K562 (cell line): ENCODE measurements around the gene SOX21. TPM values are rescaled to one million over a fixed set of nuclear protein-coding genes. Genes with fewer than 3 reads are reported as not detected.

ENCODE experiments used
- ATAC-seq: fragments of 200-7000 bp; cut with Tn5 transposase; 3 replicates; pipeline ENCODE4 v1.9.1; 2020; ENCODE audit warnings: moderate library complexity
- BruUV-seq: library from RNA; stranded (reverse); fragments of 400-500 nt; replicated peaks from 2 replicates; lab custom pipeline; 2021; lab: Mats Ljungman, UMichigan
- CTCF ChIA-PET: fragments of 300-600 bp; formaldehyde crosslinking; extraction: SDS; loops from one replicate; lab custom pipeline; 2021; ENCODE audit warnings: low intra/inter-chr PET ratio; lab: Yijun Ruan, JAX
- POLR2A ChIA-PET: fragments of 300-600, 350-650 bp; sonication (Branson Sonifier 250); formaldehyde crosslinking; extraction: SDS; loops from one replicate; lab custom pipeline; 2021; ENCODE audit warnings: antibody characterized with exemption, inconsistent platforms; lab: Yijun Ruan, JAX
- DNase-seq, 4 experiments: peaks; one replicate each; pipeline versions ENCODE4 v3.0.0 to v3.0.0-alpha.2; 2011 to 2018; ENCODE audit warnings: low spot score in 3 of 4, mixed read lengths in 3 of 4; ENCODE audit errors: extremely low read depth in 1 of 4
- FAIRE-seq: peaks from 2 replicates; lab custom pipeline; 2011; peaks lifted over from hg19 to GRCh38; lab: Jason Lieb, UNC
- H2AFZ ChIP-seq: 2 replicates; pipeline ENCODE4 v1.6.0; 2011; ENCODE audit warnings: low read depth, low read length, control low read depth, inconsistent platforms
- H3K27ac ChIP-seq: fragments of 200-600 bp; 3 replicates; pipeline ENCODE4 v1.8.0; 2011; ENCODE audit warnings: low read depth, mild to moderate bottlenecking, control low read depth, inconsistent platforms, low read length, moderate library complexity, mixed read lengths; ENCODE audit errors: extremely low read depth
- H3K27me3 ChIP-seq, 2 experiments: fragments of 300-600 bp in 1 of 2; 2 replicates in 1 of 2; 3 replicates in 1 of 2; pipeline versions ENCODE4 v1.6.0 to v1.8.0; 2011; ENCODE audit warnings: inconsistent platforms in 2 of 2, low read length in 2 of 2, mild to moderate bottlenecking in 1 of 2, mixed read lengths in 1 of 2, moderate library complexity in 1 of 2; ENCODE audit not compliant: control insufficient read depth in 2 of 2, insufficient read depth in 2 of 2
- H3K36me3 ChIP-seq: fragments of 300-600 bp; 3 replicates; pipeline ENCODE4 v1.8.0; 2011; ENCODE audit warnings: mild to moderate bottlenecking, low read length, inconsistent platforms; ENCODE audit not compliant: control insufficient read depth, insufficient read depth
- H3K4me1 ChIP-seq, 2 experiments: fragments of 200-600 bp in 1 of 2; replicated peaks in 1 of 2; 2 replicates in 1 of 2; 3 replicates in 1 of 2; pipeline versions ENCODE4 v1.5.1 to v1.8.0; 2011; ENCODE audit warnings: inconsistent platforms in 2 of 2, low read length in 2 of 2, mild to moderate bottlenecking in 1 of 2, mixed read lengths in 1 of 2, moderate library complexity in 1 of 2; ENCODE audit not compliant: control insufficient read depth in 2 of 2, insufficient read depth in 2 of 2
- H3K4me2 ChIP-seq: 2 replicates; pipeline ENCODE4 v1.6.1; 2011; ENCODE audit warnings: low read length, control low read depth, inconsistent platforms, mixed read lengths; ENCODE audit not compliant: insufficient read depth
- H3K4me3 ChIP-seq: fragments of 200-600 bp; sonication (generic), shearing (Covaris generic); 2 replicates; pipeline ENCODE4 v1.5.1; 2016; ENCODE audit warnings: control low read depth, inconsistent platforms
- H3K79me2 ChIP-seq: fragments of 200-600 bp; 3 replicates; pipeline ENCODE4 v1.8.0; 2011; ENCODE audit warnings: low read length, inconsistent platforms; ENCODE audit not compliant: control insufficient read depth, insufficient read depth
- H3K9ac ChIP-seq, 2 experiments: 2 replicates each; pipeline versions ENCODE4 v1.6.0 to v1.6.1; 2011; ENCODE audit warnings: low read depth in 2 of 2, low read length in 2 of 2, control low read depth in 1 of 2, inconsistent platforms in 1 of 2, mild to moderate bottlenecking in 1 of 2, mixed read lengths in 1 of 2; ENCODE audit not compliant: insufficient read depth in 1 of 2
- H3K9me1 ChIP-seq: one replicate; pipeline ENCODE4 v1.6.0; 2011; ENCODE audit warnings: inconsistent platforms, mild to moderate bottlenecking, low read length, moderate library complexity; ENCODE audit not compliant: control insufficient read depth, insufficient read depth
- H3K9me3 ChIP-seq: replicated peaks from 2 replicates; pipeline ENCODE4 v1.5.1; 2011; ENCODE audit warnings: low read depth, low read length, inconsistent platforms; ENCODE audit not compliant: control insufficient read depth, insufficient read depth
- H4K20me1 ChIP-seq: replicated peaks from 2 replicates; pipeline ENCODE4 v1.6.1; 2011; ENCODE audit warnings: low read length, inconsistent platforms, mixed read lengths; ENCODE audit not compliant: control insufficient read depth, insufficient read depth
- CREB3 ChIP-seq: fragments of 450-650 bp; conservative IDR thresholded peaks from 2 replicates; pipeline ENCODE4 v1.6.1; 2016; ENCODE audit warnings: missing genetic modification characterization, low read depth, mild to moderate bottlenecking, missing compliant biosample characterization, moderate library complexity
- FOSL1 ChIP-seq: fragments of 200-800 bp; sonication (Bioruptor generic); conservative IDR thresholded peaks from 2 replicates; pipeline ENCODE4 v1.6.1; 2016; ENCODE audit warnings: missing genetic modification characterization, missing compliant biosample characterization
- KLF6 ChIP-seq: fragments of 250-450 bp; sonication (Bioruptor Pico); IDR thresholded peaks from 2 replicates; pipeline ENCODE4 v1.4.0; 2020; ENCODE audit warnings: mild to moderate bottlenecking, moderate library complexity, borderline replicate concordance
- MCM7 ChIP-seq, 2 experiments: fragments of 450-650 bp; IDR thresholded peaks; 2 replicates each; pipeline ENCODE4 v1.6.1; 2016 to 2018
- NR4A1 ChIP-seq, 2 experiments: fragments of 250-450 bp in 1 of 2; fragments of 450-650 bp in 1 of 2; sonication (Bioruptor Pico) in 1 of 2; IDR thresholded peaks; 2 replicates each; pipeline versions ENCODE4 v1.4.0 to v1.6.1; 2016 to 2020; ENCODE audit warnings: mild to moderate bottlenecking in 2 of 2, missing compliant biosample characterization in 1 of 2, missing genetic modification characterization in 1 of 2, moderate library complexity in 1 of 2
- RBM34 ChIP-seq: fragments of 200-400 bp; formaldehyde crosslinking; IDR thresholded peaks from 2 replicates; pipeline ENCODE4 v1.6.1; 2018; ENCODE audit warnings: low read length, borderline replicate concordance; ENCODE audit not compliant: insufficient read depth
- SMARCB1 ChIP-seq: IDR thresholded peaks from 2 replicates; pipeline ENCODE4 v1.6.1; 2011; ENCODE audit warnings: improper control_type of control experiment, low read depth; ENCODE audit not compliant: insufficient read length
- TRIM24 ChIP-seq, 2 experiments: fragments of 450-650 bp; IDR thresholded peaks; 2 replicates each; pipeline ENCODE4 v1.6.1; 2016
- ZBTB2 ChIP-seq: fragments of 450-650 bp; IDR thresholded peaks from 2 replicates; pipeline ENCODE4 v1.6.1; 2016; ENCODE audit warnings: antibody characterized with exemption
- ZBTB34 ChIP-seq: fragments of 250-450 bp; sonication (Bioruptor Pico); IDR thresholded peaks from 2 replicates; pipeline ENCODE4 v1.8.0; 2021; ENCODE audit warnings: mild to moderate bottlenecking, moderate library complexity
- ZNF184 ChIP-seq: sonication (generic); formaldehyde crosslinking; IDR thresholded peaks from 2 replicates; pipeline ENCODE4 v1.5.0; 2020; ENCODE audit warnings: missing genetic modification reagents
- ZNF3 ChIP-seq: fragments of 250-450 bp; sonication (Bioruptor Pico); IDR thresholded peaks from 2 replicates; pipeline ENCODE4 v1.5.0; 2021; ENCODE audit warnings: mild to moderate bottlenecking, moderate library complexity
- ZNF609 ChIP-seq: sonication (generic); formaldehyde crosslinking; IDR thresholded peaks from 2 replicates; pipeline ENCODE4 v1.8.1; 2023; ENCODE audit warnings: missing genetic modification reagents, mild to moderate bottlenecking, borderline replicate concordance
- ZNF764 ChIP-seq: fragments of 250-450 bp; sonication (Bioruptor Pico); IDR thresholded peaks from 2 replicates; pipeline ENCODE4 v1.4.0; 2020; ENCODE audit warnings: low read depth, mild to moderate bottlenecking, moderate library complexity
- WGBS: fragments of 100-300 bp; shearing (Covaris generic); methylation state at CpG from one replicate; pipeline ENCODE4 v1.1.6; 2016; ENCODE audit warnings: low coverage, mixed read lengths; ENCODE audit not compliant: insufficient coverage; ENCODE audit errors: missing lambda C conversion rate; 5-methylcytosine and 5-hydroxymethylcytosine counted together
- in situ Hi-C: fragments of 300-500 bp; cut with MboI; formaldehyde crosslinking; loops from 4 replicates; pipeline ENCODE4 v1.15.0; 2018; ENCODE audit warnings: inconsistent platforms, mixed read lengths
- intact Hi-C: fragments of 100-400 bp; cut with micrococcal nuclease; formaldehyde crosslinking; loops from 2 replicates; pipeline ENCODE4 v1.14.2; 2022
- polyA plus RNA-seq, 8 experiments: library from polyadenylated mRNA; depleted of rRNA in 4 of 8; stranded (reverse) in 5 of 8; unstranded in 3 of 8; fragments of >200 nt; fragmentation: Nextera tagmentation in 2 of 8; fragmentation: Illumina TruSeq in 1 of 8; extraction: Ambion mirVana in 2 of 8; extraction: Trizol in 1 of 8; gene quantifications; 2 replicates each; pipeline versions ENCODE4 v1.2.1 to v1.2.3, GENCODE V29; 2011 to 2014; ENCODE audit warnings: inconsistent platforms in 1 of 8, missing spikeins in 1 of 8
- total RNA-seq, 7 experiments: library from RNA; depleted of rRNA in 6 of 7; stranded (reverse); fragments of >200 nt in 6 of 7; fragmentation: Illumina TruSeq in 2 of 7; extraction: Trizol in 2 of 7; gene quantifications; 2 replicates each; pipeline versions ENCODE4 v1.2.1 to v1.2.3, GENCODE V29; 2011 to 2021; ENCODE audit warnings: low replicate concordance in 1 of 7

Gene SOX21
- total and polyA plus RNA-seq, 9 of the 15 experiments (the other 6 are each of a cell fraction or from before 2014, with no cell fraction given): 0.07 TPM; not detected in 8

- Histone ChIP-seq H2AFZ (no peak overlapping the region), H3K27me3 (no peaks in the 10 kb centered on the region), H3K4me3 (no peak overlapping the region), H4K20me1 (no peaks in the 10 kb centered on the region), H3K27ac (no peak overlapping the region), H3K4me2 (no peak overlapping the region), H3K9me3 (no peaks in the 10 kb centered on the region), H3K9me1 (no peaks in the 10 kb centered on the region), H3K4me1 (no peaks in the 10 kb centered on the region), H3K36me3 (no peaks in the 10 kb centered on the region), H3K79me2 (no peaks in the 10 kb centered on the region), H3K9ac (no peak overlapping the region)
- no peak for FAIRE-seq
- in situ Hi-C loops (loop anchor here (5.0 kb wide), 1 partner anchor 86 kb away; no protein-coding TSS in a partner anchor), intact Hi-C loops (no loop called here)
- CTCF ChIA-PET: no interaction called here
- ATAC-seq: no peak
- no TSS peak for BruUV-seq
- POLR2A ChIA-PET: no interaction called here
- DNase-seq: no peak
- WGBS: 33% methylated on average over 3 of the region's 3 CpGs
- TF ChIP-seq ZNF609 (no peak), ZBTB34 (no peak), ZNF764 (CRISPR knock-in tag) (no peak), TRIM24 (IDR thresholded peaks at IDR 0.05) (no peak), KLF6 (CRISPR knock-in tag) (no peak), ZNF3 (no peak), MCM7 (IDR thresholded peaks at IDR 0.05) (no peak), ZBTB2 (no peak), RBM34 (no peak), CREB3 (no peak), NR4A1 (CRISPR knock-in tag; IDR thresholded peaks at IDR 0.05) (no peak), NR4A1 (tag; IDR thresholded peaks at IDR 0.05) (no peak), SMARCB1 (no peak), FOSL1 (tag) (no peak), ZNF184 (no peak)
These were observed 18.7 kb upstream of the SOX21 start for GRCh38 chr13:94731028-94731427.
